Osteoblast (primary cell): ENCODE results near the gene TUBB2B. TPM values are rescaled to one million over a fixed set of nuclear protein-coding genes. Genes with fewer than 3 reads are reported as not detected.

Experiments used
- DNase-seq: peaks from one replicate; pipeline ENCODE4 v3.0.0; 2011; ENCODE audit warnings: low spot score, mixed read lengths; ENCODE audit not compliant: insufficient read length; ENCODE audit errors: missing footprints
- H2AFZ ChIP-seq: 2 replicates; pipeline ENCODE4 v1.6.0; 2011; ENCODE audit warnings: mild to moderate bottlenecking, low read length
- H3K27ac ChIP-seq: 2 replicates; pipeline ENCODE4 v1.5.1; 2011; ENCODE audit warnings: mild to moderate bottlenecking, low read depth, low read length, moderate library complexity
- H3K27me3 ChIP-seq: 2 replicates; pipeline ENCODE4 v1.6.0; 2012; ENCODE audit warnings: mild to moderate bottlenecking, control low read depth, inconsistent platforms, low read length, moderate library complexity; ENCODE audit not compliant: insufficient read depth
- H3K36me3 ChIP-seq: 2 replicates; pipeline ENCODE4 v1.5.1; 2011; ENCODE audit warnings: mild to moderate bottlenecking, low read length, control low read depth, moderate library complexity; ENCODE audit not compliant: insufficient read depth
- H3K4me1 ChIP-seq: 2 replicates; pipeline ENCODE4 v1.5.1; 2011; ENCODE audit warnings: mild to moderate bottlenecking, low read length, control low read depth, moderate library complexity; ENCODE audit not compliant: insufficient read depth
- H3K4me2 ChIP-seq: 2 replicates; pipeline ENCODE4 v1.6.0; 2011; ENCODE audit warnings: mild to moderate bottlenecking, low read length; ENCODE audit not compliant: insufficient read depth
- H3K4me3 ChIP-seq: fragments of 200-600 bp; sonication (generic); 3 replicates; pipeline ENCODE4 v1.5.1; 2012; ENCODE audit warnings: mild to moderate bottlenecking, low read length, inconsistent platforms; ENCODE audit not compliant: insufficient read depth
- H3K79me2 ChIP-seq: 2 replicates; pipeline ENCODE4 v1.6.0; 2012; ENCODE audit warnings: mild to moderate bottlenecking, low read length, control low read depth, inconsistent platforms; ENCODE audit not compliant: insufficient read depth
- H3K9me3 ChIP-seq: 2 replicates; pipeline ENCODE4 v1.5.1; 2011; ENCODE audit warnings: low read depth, low read length, control low read depth
- H4K20me1 ChIP-seq: 2 replicates; pipeline ENCODE4 v1.6.0; 2012; ENCODE audit warnings: mild to moderate bottlenecking, low read length, control low read depth; ENCODE audit not compliant: insufficient read depth
- total RNA-seq: library from RNA; depleted of rRNA; stranded (reverse); fragments of >200 nt; gene quantifications from 2 replicates; pipeline ENCODE4 v1.2.3, GENCODE V29; 2012
- TF ChIP-seq, protein P1 (sequence below): IDR thresholded peaks from 2 replicates; pipeline ENCODE4 v1.5.1; 2011; ENCODE audit warnings: mild to moderate bottlenecking, low read depth, low read length, moderate library complexity; ENCODE audit errors: extremely low read depth

The TUBB2B gene
- total RNA-seq, 1 donor: 9.0 TPM

DNA sequence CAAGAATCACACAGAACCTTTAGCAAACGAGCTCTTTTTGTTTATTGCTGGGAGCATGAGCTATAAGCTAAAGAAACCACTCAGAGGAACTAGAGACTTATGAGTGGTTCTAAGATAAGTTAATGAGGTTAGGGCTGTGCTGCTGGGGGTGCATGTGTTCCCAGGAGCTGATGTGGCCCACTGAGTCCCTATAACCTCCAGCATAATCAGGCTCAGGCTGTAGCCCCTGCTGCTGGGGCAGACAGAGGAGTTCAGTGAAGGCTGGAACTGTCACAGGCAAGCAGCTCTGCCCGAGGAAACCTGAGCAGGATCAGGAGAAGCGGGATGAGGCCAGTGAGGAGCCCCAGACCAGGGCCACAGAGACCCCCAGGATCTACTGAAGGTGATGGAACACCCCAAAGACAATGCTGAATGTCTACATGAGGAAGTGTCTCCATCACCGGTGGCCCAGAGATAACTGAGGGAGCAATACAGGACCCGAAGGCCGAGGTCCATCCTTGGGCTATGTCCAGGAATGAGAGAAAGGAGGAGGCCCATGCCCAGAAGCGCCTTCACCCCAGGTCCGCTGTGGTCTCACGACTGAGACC, 17.3 kb downstream of the TUBB2B start:
- Histone ChIP-seq H3K9me3 (no peaks in the 10 kb centered on the region), H3K36me3 (no peaks in the 10 kb centered on the region), H3K4me2 (peak overlapping the region; percentile 78), H4K20me1 (no peaks in the 10 kb centered on the region), H3K79me2 (no peaks in the 10 kb centered on the region), H3K4me3 (peak overlapping the region; percentile 14), H3K4me1 (peaks cover 66% of the 10 kb centered on the region), H2AFZ (no peak overlapping the region), H3K27me3 (peaks cover 10% of the 10 kb centered on the region), H3K27ac (peak overlapping the region; percentile 92)
- no peak for DNase-seq
- TF ChIP-seq, protein P1, sequence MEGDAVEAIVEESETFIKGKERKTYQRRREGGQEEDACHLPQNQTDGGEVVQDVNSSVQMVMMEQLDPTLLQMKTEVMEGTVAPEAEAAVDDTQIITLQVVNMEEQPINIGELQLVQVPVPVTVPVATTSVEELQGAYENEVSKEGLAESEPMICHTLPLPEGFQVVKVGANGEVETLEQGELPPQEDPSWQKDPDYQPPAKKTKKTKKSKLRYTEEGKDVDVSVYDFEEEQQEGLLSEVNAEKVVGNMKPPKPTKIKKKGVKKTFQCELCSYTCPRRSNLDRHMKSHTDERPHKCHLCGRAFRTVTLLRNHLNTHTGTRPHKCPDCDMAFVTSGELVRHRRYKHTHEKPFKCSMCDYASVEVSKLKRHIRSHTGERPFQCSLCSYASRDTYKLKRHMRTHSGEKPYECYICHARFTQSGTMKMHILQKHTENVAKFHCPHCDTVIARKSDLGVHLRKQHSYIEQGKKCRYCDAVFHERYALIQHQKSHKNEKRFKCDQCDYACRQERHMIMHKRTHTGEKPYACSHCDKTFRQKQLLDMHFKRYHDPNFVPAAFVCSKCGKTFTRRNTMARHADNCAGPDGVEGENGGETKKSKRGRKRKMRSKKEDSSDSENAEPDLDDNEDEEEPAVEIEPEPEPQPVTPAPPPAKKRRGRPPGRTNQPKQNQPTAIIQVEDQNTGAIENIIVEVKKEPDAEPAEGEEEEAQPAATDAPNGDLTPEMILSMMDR: no peak

DNA sequence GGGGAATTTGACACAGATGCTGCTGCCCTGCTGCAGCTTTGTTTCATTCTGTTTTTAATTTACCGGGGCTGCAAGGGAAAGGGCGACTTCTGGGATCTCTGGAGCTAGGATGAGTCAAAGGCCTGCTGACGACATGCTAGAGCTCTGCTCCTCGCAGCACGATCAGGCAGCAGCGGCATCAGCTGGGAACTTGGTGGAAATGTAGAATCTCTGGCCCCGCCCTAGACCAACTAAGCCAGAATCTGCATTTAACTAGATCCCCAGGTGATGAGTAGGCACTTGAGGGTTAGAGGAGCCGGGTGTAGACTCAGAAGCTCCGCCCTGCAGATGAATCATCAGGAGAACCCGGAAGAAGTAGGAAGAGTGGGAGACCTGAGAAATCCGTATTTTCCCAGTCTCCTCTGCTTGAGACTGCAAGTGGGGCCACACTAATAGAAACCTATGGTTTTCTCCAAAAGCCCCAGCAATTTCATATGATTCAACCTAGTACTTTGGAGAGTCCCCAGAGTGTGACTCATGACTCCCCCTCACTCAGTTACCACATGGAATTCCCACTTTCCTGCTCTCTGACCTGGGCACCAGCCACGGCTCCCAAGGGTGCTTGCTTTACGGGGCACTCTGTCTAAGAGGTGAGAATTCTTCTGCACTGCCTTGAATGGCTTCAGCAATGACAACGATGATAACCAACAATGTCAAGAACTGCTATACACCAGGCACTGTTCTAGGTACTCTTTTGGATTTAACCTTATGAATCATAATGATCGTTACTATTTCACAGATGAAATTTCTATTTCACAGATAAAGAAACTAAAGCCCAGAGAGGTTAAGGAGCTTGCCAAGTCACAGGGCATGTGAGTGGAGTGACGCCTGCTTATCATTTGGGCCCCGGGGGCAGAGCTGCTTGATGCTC, 18.1 kb downstream of the TUBB2B start:
- H3K27ac ChIP-seq: peak overlapping the region; percentile 92
- H3K9me3 ChIP-seq: no peaks in the 10 kb centered on the region
- no peaks in the 10 kb centered on the region for H3K79me2 ChIP-seq
- H3K27me3 ChIP-seq: peaks cover 10% of the 10 kb centered on the region
- H3K36me3 ChIP-seq: no peaks in the 10 kb centered on the region
- H3K4me3 ChIP-seq: peak overlapping the region; percentile 50
- no peak overlapping the region for H2AFZ ChIP-seq
- peak; percentile 92 for DNase-seq
- H4K20me1 ChIP-seq: no peaks in the 10 kb centered on the region
- peaks cover 59% of the 10 kb centered on the region for H3K4me1 ChIP-seq
- H3K4me2 ChIP-seq: peak overlapping the region; percentile 78
- TF ChIP-seq, protein P1: peak; percentile 49

DNA sequence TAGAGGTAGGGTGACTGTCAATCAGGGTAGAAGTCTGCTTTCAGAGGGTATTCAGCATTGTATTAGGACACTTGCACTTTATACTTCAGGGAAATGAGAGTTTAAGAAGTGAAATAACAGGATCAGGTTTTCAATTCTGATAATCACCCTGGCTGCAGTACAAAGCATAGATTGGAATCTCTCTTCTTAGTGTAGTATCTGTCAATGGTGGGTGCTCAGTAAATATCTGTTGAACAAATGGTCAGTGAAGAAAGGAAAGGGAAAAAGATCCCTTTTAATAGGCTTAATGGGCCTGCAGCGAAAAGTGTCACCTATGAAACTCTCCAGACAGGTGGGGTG, 18.7 kb downstream of the TUBB2B start:
- Histone ChIP-seq H3K9me3 (no peaks in the 10 kb centered on the region), H2AFZ (no peak overlapping the region), H3K27me3 (peaks cover 7% of the 10 kb centered on the region), H3K4me3 (peak overlapping the region; percentile 50), H4K20me1 (no peaks in the 10 kb centered on the region), H3K4me2 (peak overlapping the region; percentile 78), H3K79me2 (no peaks in the 10 kb centered on the region), H3K36me3 (no peaks in the 10 kb centered on the region), H3K4me1 (peaks cover 59% of the 10 kb centered on the region), H3K27ac (peak overlapping the region; percentile 92)
- no peak for DNase-seq
- TF ChIP-seq, protein P1: no peak
